Fibroblast of lung (primary cell): ENCODE data around the gene KIAA0040. TPM values are rescaled to one million over a fixed set of nuclear protein-coding genes. Genes with fewer than 3 reads are reported as not detected.

ENCODE experiments used
- DNase-seq, 2 donors: peaks; one replicate each; pipeline versions ENCODE4 v3.0.0 to v3.0.0-alpha.2; 2010; ENCODE audit warnings: low read depth in 2 of 2
- H2AFZ ChIP-seq: 2 replicates; pipeline ENCODE4 v1.5.1; 2012; ENCODE audit warnings: low read length, control low read depth, inconsistent platforms
- H3K27ac ChIP-seq: 2 replicates; pipeline ENCODE4 v1.5.1; 2011; ENCODE audit warnings: low read length, control low read depth; ENCODE audit not compliant: insufficient read depth
- H3K27me3 ChIP-seq: 2 replicates; pipeline ENCODE4 v1.5.1; 2011; ENCODE audit warnings: mild to moderate bottlenecking, low read length; ENCODE audit not compliant: control insufficient read depth, insufficient read depth
- H3K36me3 ChIP-seq: 2 replicates; pipeline ENCODE4 v1.5.1; 2011; ENCODE audit warnings: low read length; ENCODE audit not compliant: control insufficient read depth, insufficient read depth
- H3K4me1 ChIP-seq: 2 replicates; pipeline ENCODE4 v1.5.1; 2011; ENCODE audit warnings: low read length; ENCODE audit not compliant: control insufficient read depth, insufficient read depth; ENCODE audit errors: extremely low read depth
- H3K4me2 ChIP-seq: 2 replicates; pipeline ENCODE4 v1.5.1; 2011; ENCODE audit warnings: low read length, control low read depth; ENCODE audit not compliant: insufficient read depth; ENCODE audit errors: extremely low read depth
- H3K4me3 ChIP-seq, 4 experiments: fragments of 200-600 bp in 1 of 4; sonication (generic) in 1 of 4; replicated peaks in 1 of 4; 2 replicates each; pipeline ENCODE4 v1.5.1; 2011 to 2016; ENCODE audit warnings: low read length in 4 of 4, low read depth in 3 of 4, mild to moderate bottlenecking in 3 of 4, control low read depth in 2 of 4, inconsistent platforms in 1 of 4, mixed read lengths in 1 of 4; ENCODE audit not compliant: insufficient read depth in 1 of 4; ENCODE audit errors: control extremely low read depth in 1 of 4
- H3K79me2 ChIP-seq: 2 replicates; pipeline ENCODE4 v1.5.1; 2012; ENCODE audit warnings: mild to moderate bottlenecking, low read length, inconsistent platforms; ENCODE audit not compliant: control insufficient read depth, insufficient read depth
- H3K9ac ChIP-seq: 2 replicates; pipeline ENCODE4 v1.5.1; 2011; ENCODE audit warnings: mild to moderate bottlenecking, low read length, control low read depth; ENCODE audit not compliant: insufficient read depth
- H3K9me3 ChIP-seq: 2 replicates; pipeline ENCODE4 v1.5.1; 2012; ENCODE audit warnings: low read depth, low read length; ENCODE audit not compliant: control insufficient read depth, insufficient read depth
- H4K20me1 ChIP-seq: 2 replicates; pipeline ENCODE4 v1.5.1; 2011; ENCODE audit warnings: low read length; ENCODE audit not compliant: control insufficient read depth, insufficient read depth; ENCODE audit errors: extremely low read depth
- EZH2 ChIP-seq: IDR thresholded peaks from 2 replicates; pipeline ENCODE4 v1.5.1; 2012; ENCODE audit warnings: low read length, control low read depth, mild to moderate bottlenecking; ENCODE audit errors: missing control alignments
- polyA plus RNA-seq, 2 donors: library from polyadenylated mRNA; depleted of rRNA in 1 of 2; stranded (reverse) in 1 of 2; unstranded in 1 of 2; fragments of >200 nt; gene quantifications; 2 replicates each; pipeline ENCODE4 v1.2.1, GENCODE V29; 2011 to 2012; ENCODE audit warnings: missing spikeins in 1 of 2
- total RNA-seq: library from RNA; depleted of rRNA; stranded (reverse); fragments of >200 nt; gene quantifications from 2 replicates; pipeline ENCODE4 v1.2.1, GENCODE V29; 2014
- TF ChIP-seq, protein P1 (sequence below), 2 donors: IDR thresholded peaks in 1 of 2; conservative IDR thresholded peaks in 1 of 2; 1 replicate in 1 of 2; 2 replicates in 1 of 2; pipeline ENCODE4 v1.5.1; 2011 to 2012; ENCODE audit warnings: low read length in 2 of 2, control low read depth in 1 of 2, inconsistent platforms in 1 of 2, low read depth in 1 of 2, mild to moderate bottlenecking in 1 of 2

Gene KIAA0040
- total and polyA plus RNA-seq, 2 donors (not counting 1 experiment from before 2014, with no cell fraction given) = 0.17 to 24.7 TPM

DNA sequence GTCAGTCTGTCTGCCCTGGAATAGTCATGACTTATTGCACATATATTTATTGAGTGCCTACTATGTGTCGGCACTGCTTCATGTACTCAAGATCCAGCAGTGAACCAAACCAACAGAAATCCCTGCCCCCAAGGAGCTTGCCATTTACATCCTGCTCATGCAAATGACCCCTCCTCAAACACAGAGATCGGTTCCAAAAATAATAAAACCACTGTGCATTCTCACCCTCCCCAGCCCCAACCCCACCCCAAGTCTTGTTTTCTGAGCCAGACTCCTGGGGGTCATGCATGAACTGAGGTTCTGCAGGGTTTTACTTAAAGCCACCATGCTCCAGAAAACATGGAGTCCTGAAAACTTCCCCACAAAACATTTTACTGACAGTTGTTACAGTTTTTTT lies 61.9 kb downstream of the KIAA0040 start:
- Histone ChIP-seq H3K9me3 (no peaks in the 10 kb centered on the region), H3K36me3 (no peaks in the 10 kb centered on the region), H3K27me3 (no peaks in the 10 kb centered on the region), H2AFZ (no peak overlapping the region), H3K4me2 (no peak overlapping the region), H4K20me1 (no peaks in the 10 kb centered on the region), H3K79me2 (no peaks in the 10 kb centered on the region), H3K27ac (no peak overlapping the region), H3K4me3 (no peak overlapping the region), H3K9ac (no peak overlapping the region), H3K4me1 (peaks cover 2% of the 10 kb centered on the region)
- TF ChIP-seq, protein P1, sequence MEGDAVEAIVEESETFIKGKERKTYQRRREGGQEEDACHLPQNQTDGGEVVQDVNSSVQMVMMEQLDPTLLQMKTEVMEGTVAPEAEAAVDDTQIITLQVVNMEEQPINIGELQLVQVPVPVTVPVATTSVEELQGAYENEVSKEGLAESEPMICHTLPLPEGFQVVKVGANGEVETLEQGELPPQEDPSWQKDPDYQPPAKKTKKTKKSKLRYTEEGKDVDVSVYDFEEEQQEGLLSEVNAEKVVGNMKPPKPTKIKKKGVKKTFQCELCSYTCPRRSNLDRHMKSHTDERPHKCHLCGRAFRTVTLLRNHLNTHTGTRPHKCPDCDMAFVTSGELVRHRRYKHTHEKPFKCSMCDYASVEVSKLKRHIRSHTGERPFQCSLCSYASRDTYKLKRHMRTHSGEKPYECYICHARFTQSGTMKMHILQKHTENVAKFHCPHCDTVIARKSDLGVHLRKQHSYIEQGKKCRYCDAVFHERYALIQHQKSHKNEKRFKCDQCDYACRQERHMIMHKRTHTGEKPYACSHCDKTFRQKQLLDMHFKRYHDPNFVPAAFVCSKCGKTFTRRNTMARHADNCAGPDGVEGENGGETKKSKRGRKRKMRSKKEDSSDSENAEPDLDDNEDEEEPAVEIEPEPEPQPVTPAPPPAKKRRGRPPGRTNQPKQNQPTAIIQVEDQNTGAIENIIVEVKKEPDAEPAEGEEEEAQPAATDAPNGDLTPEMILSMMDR (conservative IDR thresholded peaks at IDR 0.05 in 1 of 2, IDR thresholded peaks at IDR 0.05 in 1 of 2; ENCODE audit: low read depth in 1 of 2, low read length in 2 of 2) = no peak
- no peak for TF ChIP-seq EZH2
- no peak for DNase-seq

DNA sequence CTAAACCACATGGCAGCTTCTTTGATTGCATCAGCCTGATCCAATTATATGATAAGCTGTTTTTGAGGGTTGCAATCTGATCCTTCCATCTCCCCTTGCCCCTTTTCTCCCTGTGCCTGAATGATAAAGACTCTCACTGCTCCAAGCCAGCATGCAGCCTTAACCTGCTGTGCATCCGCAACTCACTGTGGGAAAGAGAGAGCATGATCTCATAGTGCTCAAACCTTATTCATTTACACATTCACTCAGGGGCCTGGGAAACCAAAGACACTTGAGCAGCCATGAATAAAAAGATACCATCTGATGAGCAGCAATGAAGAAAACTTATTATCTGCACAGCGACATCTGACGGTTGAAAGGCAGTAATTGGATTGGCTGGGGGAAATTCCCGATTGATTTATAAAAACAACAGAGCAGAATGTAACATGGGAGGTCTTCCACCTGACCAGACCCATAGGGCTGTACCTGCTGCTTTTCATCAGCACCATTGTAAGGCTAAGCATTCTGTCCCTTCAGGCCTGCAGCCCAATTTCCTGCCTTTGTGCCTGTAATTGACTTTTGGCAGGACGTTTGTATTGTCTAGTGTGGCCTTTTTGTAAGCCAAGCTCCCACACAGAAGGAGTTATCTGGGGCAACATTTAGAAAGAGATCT lies 62.5 kb downstream of the KIAA0040 start:
- H3K4me1 ChIP-seq = peaks cover 2% of the 10 kb centered on the region
- H3K9me3 ChIP-seq = no peaks in the 10 kb centered on the region
- DNase-seq = peak in 1 of 2 donors; percentile 2
- H3K36me3 ChIP-seq = no peaks in the 10 kb centered on the region
- TF ChIP-seq, protein P1 (conservative IDR thresholded peaks at IDR 0.05 in 1 of 2, IDR thresholded peaks at IDR 0.05 in 1 of 2; ENCODE audit: low read depth in 1 of 2, low read length in 2 of 2) = no peak
- TF ChIP-seq EZH2 = no peak
- H3K4me2 ChIP-seq = no peak overlapping the region
- no peaks in the 10 kb centered on the region for H3K27me3 ChIP-seq
- H4K20me1 ChIP-seq = no peaks in the 10 kb centered on the region
- no peak overlapping the region for H2AFZ ChIP-seq
- no peaks in the 10 kb centered on the region for H3K79me2 ChIP-seq
- H3K27ac ChIP-seq = no peak overlapping the region
- no peak overlapping the region for H3K9ac ChIP-seq
- H3K4me3 ChIP-seq = no peak overlapping the region

DNA sequence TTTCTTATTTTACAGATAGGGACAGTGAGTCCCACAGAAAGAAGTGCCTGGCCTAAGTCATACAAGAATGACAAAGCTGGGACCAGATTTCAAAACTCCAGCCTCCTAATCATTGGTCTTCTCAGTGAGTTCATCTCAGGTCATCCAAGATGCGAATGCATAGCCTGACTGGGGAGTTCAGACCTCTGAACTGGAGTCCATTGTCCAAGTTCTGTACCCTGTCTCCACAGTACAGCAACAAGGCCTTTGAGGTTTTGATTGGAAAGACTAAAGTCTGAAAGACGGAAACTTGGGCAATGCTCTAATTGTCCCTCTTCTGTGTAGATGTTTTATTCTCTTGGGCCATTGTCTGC lies 63.0 kb downstream of the KIAA0040 start:
- Histone ChIP-seq H3K4me1 (peaks cover 2% of the 10 kb centered on the region), H3K9me3 (no peaks in the 10 kb centered on the region), H3K27me3 (no peaks in the 10 kb centered on the region), H3K79me2 (no peaks in the 10 kb centered on the region), H4K20me1 (no peaks in the 10 kb centered on the region), H3K27ac (no peak overlapping the region), H3K4me2 (no peak overlapping the region), H2AFZ (no peak overlapping the region), H3K36me3 (no peaks in the 10 kb centered on the region), H3K4me3 (no peak overlapping the region), H3K9ac (no peak overlapping the region)
- no peak for DNase-seq
- no peak for TF ChIP-seq EZH2
- TF ChIP-seq, protein P1 (conservative IDR thresholded peaks at IDR 0.05 in 1 of 2, IDR thresholded peaks at IDR 0.05 in 1 of 2; ENCODE audit: low read depth in 1 of 2, low read length in 2 of 2) = no peak
